Measurements from ENCODE around the gene TRPM4. TPM values are rescaled to one million over a fixed set of nuclear protein-coding genes. Genes with fewer than 3 reads are reported as not detected.

The TRPM4 gene
- total and polyA plus RNA-seq, 2 of the 8 experiments (the other 6 are each of a cell fraction or from before 2014, with no cell fraction given), result 11.3 to 13.3 TPM

DNA sequence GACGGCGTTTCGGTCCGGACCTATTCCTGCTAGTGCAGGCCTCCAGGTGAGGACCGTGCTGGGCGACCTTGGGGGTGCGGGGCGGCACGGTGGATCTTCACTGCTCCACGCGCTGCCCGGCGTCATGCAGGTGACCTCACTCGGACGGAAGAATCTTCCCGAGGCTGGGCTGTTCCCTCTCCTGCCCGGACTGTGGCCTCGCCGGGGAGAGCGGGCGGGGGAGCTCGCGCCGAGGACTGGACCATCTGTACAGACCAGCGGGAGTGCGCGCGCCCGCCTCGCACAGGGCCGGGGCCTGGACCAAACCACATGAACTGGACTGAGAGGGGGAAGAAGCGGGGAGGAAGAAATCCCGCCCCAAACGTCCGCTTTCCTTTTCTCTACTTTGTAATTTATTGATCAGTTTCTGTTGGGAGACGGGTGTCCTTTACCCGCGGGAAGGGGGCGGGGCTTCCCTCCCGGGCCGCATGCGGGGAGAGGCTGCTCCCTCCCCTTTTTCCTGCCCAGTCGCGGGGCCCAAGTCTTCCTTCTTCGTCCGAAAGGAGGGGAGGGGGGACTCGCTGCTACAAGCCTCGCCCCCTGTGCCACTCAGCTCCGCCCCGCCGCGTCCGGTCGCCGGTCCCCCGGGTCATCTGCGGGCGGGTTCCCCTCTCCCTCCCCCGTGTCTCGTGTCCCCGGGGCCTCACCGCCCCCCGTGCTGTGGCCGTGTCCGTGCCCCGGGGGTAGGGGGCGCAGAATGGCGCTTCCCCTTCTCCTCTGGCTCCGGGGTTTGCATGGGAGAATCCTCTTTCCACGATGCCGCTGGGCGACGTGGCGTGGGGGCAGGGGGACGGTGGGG lies 7.3 kb upstream of the TRPM4 start (continued):
- no peak; a peak in 1 of 4 replicates for TF ChIP-seq SIN3A (conservative IDR thresholded peaks at IDR 0.05 in 1 of 2, IDR thresholded peaks at IDR 0.05 in 1 of 2; ENCODE audit: low read depth in 1 of 2, low read length in 2 of 2)
- TF ChIP-seq PHF8 (conservative IDR thresholded peaks at IDR 0.05; ENCODE audit: low read depth, low read length), result 0 out of 2 replicates have a peak, but pooled peaks have one; percentile 29
- no peak for TF ChIP-seq CREB1 (IDR thresholded peaks at IDR 0.05)
- TF ChIP-seq, protein P1, sequence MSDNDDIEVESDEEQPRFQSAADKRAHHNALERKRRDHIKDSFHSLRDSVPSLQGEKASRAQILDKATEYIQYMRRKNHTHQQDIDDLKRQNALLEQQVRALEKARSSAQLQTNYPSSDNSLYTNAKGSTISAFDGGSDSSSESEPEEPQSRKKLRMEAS (IDR thresholded peaks at IDR 0.05), result peak; percentile 56
- TF ChIP-seq RNF2 (IDR thresholded peaks at IDR 0.05; ENCODE audit: borderline replicate concordance, low read depth, low read length, missing control alignments, poor library complexity, severe bottlenecking), result no peak
- TF ChIP-seq, protein P2, sequence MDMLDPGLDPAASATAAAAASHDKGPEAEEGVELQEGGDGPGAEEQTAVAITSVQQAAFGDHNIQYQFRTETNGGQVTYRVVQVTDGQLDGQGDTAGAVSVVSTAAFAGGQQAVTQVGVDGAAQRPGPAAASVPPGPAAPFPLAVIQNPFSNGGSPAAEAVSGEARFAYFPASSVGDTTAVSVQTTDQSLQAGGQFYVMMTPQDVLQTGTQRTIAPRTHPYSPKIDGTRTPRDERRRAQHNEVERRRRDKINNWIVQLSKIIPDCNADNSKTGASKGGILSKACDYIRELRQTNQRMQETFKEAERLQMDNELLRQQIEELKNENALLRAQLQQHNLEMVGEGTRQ (IDR thresholded peaks at IDR 0.05; ENCODE audit: low read length), result no peak
- no peak for TF ChIP-seq ASH2L (IDR thresholded peaks at IDR 0.05; ENCODE audit: low read length)
- TF ChIP-seq SP2 (IDR thresholded peaks at IDR 0.05; ENCODE audit: low read length), result no peak
- TF ChIP-seq ZNF274 (IDR thresholded peaks at IDR 0.05; ENCODE audit: borderline replicate concordance, extremely low read depth, low read length), result no peak
- TF ChIP-seq EP300 (IDR thresholded peaks at IDR 0.05; ENCODE audit: borderline replicate concordance in 1 of 2, low read depth in 2 of 2, low read length in 2 of 2), result peak in 1 of 2 experiments; percentile 88; a peak in 2 of 3 replicates
- no peak for TF ChIP-seq EZH2 (IDR thresholded peaks at IDR 0.05; ENCODE audit: low read depth, low read length, severe bottlenecking)
- TF ChIP-seq CBX8 (IDR thresholded peaks at IDR 0.05; ENCODE audit: borderline replicate concordance, low read depth, low read length), result no peak
- TF ChIP-seq CBX5 (IDR thresholded peaks at IDR 0.05; ENCODE audit: low read depth, low read length), result no peak
- TF ChIP-seq SRF (IDR thresholded peaks at IDR 0.05; ENCODE audit: low read depth, low read length), result no peak
- no peak for TF ChIP-seq JUN (IDR thresholded peaks at IDR 0.05; ENCODE audit: low read depth, low read length)
- TF ChIP-seq CHD2 (IDR thresholded peaks at IDR 0.05; ENCODE audit: low read length), result no peak
- TF ChIP-seq TAF7 (optimal IDR thresholded peaks at IDR 0.05; ENCODE audit: borderline replicate concordance, low read depth, low read length), result no peak
- no peak for TF ChIP-seq SIRT6 (IDR thresholded peaks at IDR 0.05; ENCODE audit: low read length)
- TF ChIP-seq SP4 (IDR thresholded peaks at IDR 0.05; ENCODE audit: low read length), result no peak
- peak; percentile 93 for TF ChIP-seq CHD1 (IDR thresholded peaks at IDR 0.05; ENCODE audit: low read depth, low read length)
